Trophoblast cell (in vitro differentiated cells and primary cell): ENCODE results near the gene TSPEAR.

Experiments
- DNase-seq, 2 donors: peaks; one replicate each; pipeline ENCODE4 v3.0.0-alpha.2; 2016
- H2AFZ ChIP-seq: 2 replicates; pipeline ENCODE4 v1.6.1; 2013; ENCODE audit warnings: low read length, moderate library complexity, mild to moderate bottlenecking; ENCODE audit not compliant: insufficient read depth, poor library complexity
- H2AK5ac ChIP-seq: 2 replicates; pipeline ENCODE4 v1.6.1; 2013; ENCODE audit warnings: mild to moderate bottlenecking, low read length
- H2BK120ac ChIP-seq: 2 replicates; pipeline ENCODE4 v1.6.1; 2013; ENCODE audit warnings: low read length, mild to moderate bottlenecking, moderate library complexity; ENCODE audit not compliant: insufficient read depth, poor library complexity
- H2BK12ac ChIP-seq: 2 replicates; pipeline ENCODE4 v1.6.1; 2013; ENCODE audit warnings: mild to moderate bottlenecking, low read length, moderate library complexity
- H2BK5ac ChIP-seq: 2 replicates; pipeline ENCODE4 v1.6.1; 2013; ENCODE audit warnings: low read length, low read depth, moderate library complexity, mild to moderate bottlenecking; ENCODE audit not compliant: poor library complexity
- H3K14ac ChIP-seq: 2 replicates; pipeline ENCODE4 v1.6.1; 2013; ENCODE audit warnings: mild to moderate bottlenecking, low read length
- H3K18ac ChIP-seq: 2 replicates; pipeline ENCODE4 v1.6.1; 2013; ENCODE audit warnings: mild to moderate bottlenecking, low read length
- H3K23ac ChIP-seq: 2 replicates; pipeline ENCODE4 v1.6.1; 2013; ENCODE audit warnings: low read length
- H3K27ac ChIP-seq: 2 replicates; pipeline ENCODE4 v1.5.1; 2013; ENCODE audit warnings: low read depth, mild to moderate bottlenecking, inconsistent platforms, low read length, moderate library complexity
- H3K27me3 ChIP-seq: 2 replicates; pipeline ENCODE4 v1.6.1; 2013; ENCODE audit warnings: inconsistent platforms, mild to moderate bottlenecking, low read length, moderate library complexity; ENCODE audit not compliant: insufficient read depth
- H3K36me3 ChIP-seq, 2 experiments: 1 replicate in 1 of 2; 2 replicates in 1 of 2; pipeline ENCODE4 v1.6.1; 2013; ENCODE audit warnings: low read length in 2 of 2, mild to moderate bottlenecking in 2 of 2, moderate library complexity in 1 of 2; ENCODE audit not compliant: insufficient read depth in 2 of 2, control insufficient read depth in 1 of 2
- H3K4ac ChIP-seq: 2 replicates; pipeline ENCODE4 v1.6.1; 2013; ENCODE audit warnings: low read depth, mild to moderate bottlenecking, low read length, moderate library complexity
- H3K4me1 ChIP-seq, 2 experiments: 1 replicate in 1 of 2; 2 replicates in 1 of 2; pipeline ENCODE4 v1.6.1; 2013; ENCODE audit warnings: low read length in 2 of 2, mild to moderate bottlenecking in 2 of 2, moderate library complexity in 1 of 2; ENCODE audit not compliant: insufficient read depth in 2 of 2, control insufficient read depth in 1 of 2
- H3K4me2 ChIP-seq: 2 replicates; pipeline ENCODE4 v1.6.1; 2013; ENCODE audit warnings: inconsistent platforms, mild to moderate bottlenecking, low read length, moderate library complexity
- H3K4me3 ChIP-seq: 2 replicates; pipeline ENCODE4 v1.5.1; 2013; ENCODE audit warnings: mild to moderate bottlenecking, low read depth, low read length, inconsistent platforms
- H3K79me1 ChIP-seq: one replicate; pipeline ENCODE4 v1.6.1; 2013; ENCODE audit warnings: low read length
- H3K79me2 ChIP-seq: 2 replicates; pipeline ENCODE4 v1.6.1; 2013; ENCODE audit warnings: low read length, mild to moderate bottlenecking; ENCODE audit not compliant: control insufficient read depth, insufficient read depth, poor library complexity
- H3K9ac ChIP-seq: 2 replicates; pipeline ENCODE4 v1.6.1; 2013; ENCODE audit warnings: mild to moderate bottlenecking, low read length
- H3K9me3 ChIP-seq: 2 replicates; pipeline ENCODE4 v1.6.1; 2013; ENCODE audit warnings: low read depth, mild to moderate bottlenecking, control low read depth, inconsistent platforms, low read length; ENCODE audit not compliant: insufficient read depth
- H4K12ac ChIP-seq: 2 replicates; pipeline ENCODE4 v1.6.1; 2013; ENCODE audit warnings: low read depth, mild to moderate bottlenecking, low read length, moderate library complexity
- H4K8ac ChIP-seq: 2 replicates; pipeline ENCODE4 v1.6.1; 2013; ENCODE audit warnings: low read depth, mild to moderate bottlenecking, low read length, moderate library complexity
- H4K91ac ChIP-seq: one replicate; pipeline ENCODE4 v1.6.1; 2013; ENCODE audit warnings: low read depth, mild to moderate bottlenecking, low read length, moderate library complexity
- WGBS: extraction: QIAGEN DNeasy Blood & Tissue Kit; methylation state at CpG from one replicate; pipeline ENCODE4 v1.1.7; 2013; ENCODE audit warnings: missing lambda C conversion rate; ENCODE audit not compliant: insufficient read length, insufficient coverage; ENCODE audit errors: extremely low coverage; 5-methylcytosine and 5-hydroxymethylcytosine counted together

TSPEAR gene

DNA sequence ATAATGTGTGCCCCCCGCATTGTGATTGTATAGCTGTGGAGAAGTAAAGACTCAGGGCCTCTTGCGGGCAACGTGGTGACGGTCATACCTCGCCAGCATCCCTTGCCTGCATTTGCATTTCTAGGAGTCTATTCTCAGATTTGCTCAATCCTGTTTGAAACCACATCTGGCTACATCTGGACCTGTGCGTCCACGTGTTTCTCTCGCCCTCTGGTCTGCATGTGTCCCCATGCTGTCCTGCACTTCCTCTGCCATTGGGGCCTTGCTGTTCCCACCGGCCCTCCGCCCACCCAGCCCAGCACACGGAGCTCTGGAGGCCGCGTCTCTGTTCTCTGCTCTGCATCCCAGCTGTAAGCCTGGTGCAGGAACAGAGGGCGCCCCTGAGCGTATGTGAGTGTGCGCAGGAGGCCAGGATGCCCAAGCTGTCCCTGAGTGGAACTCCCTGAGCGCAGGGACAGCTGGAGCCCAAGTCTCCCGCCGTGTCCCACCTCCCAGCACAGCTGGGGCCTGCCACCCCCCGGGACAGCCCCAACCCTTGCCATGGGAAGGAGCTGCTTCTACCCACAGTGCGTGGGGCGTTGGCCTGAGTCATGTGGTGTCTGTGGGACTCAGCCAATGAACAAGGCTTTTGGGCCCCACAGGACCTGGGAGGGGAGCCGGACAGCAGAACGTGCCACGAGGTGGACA is 161.7 kb downstream of the TSPEAR start:
- no peak overlapping the region for H3K4ac ChIP-seq
- no peak overlapping the region for H3K9ac ChIP-seq
- H3K23ac ChIP-seq, result no peak overlapping the region
- no peak overlapping the region for H3K4me2 ChIP-seq
- H3K18ac ChIP-seq, result no peak overlapping the region
- no peak for DNase-seq
- no peak overlapping the region for H2BK5ac ChIP-seq
- no peak overlapping the region for H3K14ac ChIP-seq
- peak overlapping the region; percentile 10 for H2BK12ac ChIP-seq
- no peaks in the 10 kb centered on the region for H3K27me3 ChIP-seq
- H2BK120ac ChIP-seq, result no peak overlapping the region
- H3K36me3 ChIP-seq, result peaks cover 0 to 2% of the 10 kb centered on the region in 2 experiments
- H2AFZ ChIP-seq, result no peak overlapping the region
- H3K9me3 ChIP-seq, result peaks cover 8% of the 10 kb centered on the region
- no peak overlapping the region for H3K4me3 ChIP-seq
- H3K79me1 ChIP-seq, result peaks cover 11% of the 10 kb centered on the region
- peaks cover 0 to 10% of the 10 kb centered on the region in 2 experiments for H3K4me1 ChIP-seq
- H4K91ac ChIP-seq, result peak overlapping the region; percentile 44
- no peak overlapping the region for H2AK5ac ChIP-seq
- H4K8ac ChIP-seq, result no peak overlapping the region
- no CpG with 5 or more reads among the region's 25 CpGs for WGBS
- H4K12ac ChIP-seq, result no peak overlapping the region
- no peaks in the 10 kb centered on the region for H3K79me2 ChIP-seq
- H3K27ac ChIP-seq, result no peak overlapping the region

DNA sequence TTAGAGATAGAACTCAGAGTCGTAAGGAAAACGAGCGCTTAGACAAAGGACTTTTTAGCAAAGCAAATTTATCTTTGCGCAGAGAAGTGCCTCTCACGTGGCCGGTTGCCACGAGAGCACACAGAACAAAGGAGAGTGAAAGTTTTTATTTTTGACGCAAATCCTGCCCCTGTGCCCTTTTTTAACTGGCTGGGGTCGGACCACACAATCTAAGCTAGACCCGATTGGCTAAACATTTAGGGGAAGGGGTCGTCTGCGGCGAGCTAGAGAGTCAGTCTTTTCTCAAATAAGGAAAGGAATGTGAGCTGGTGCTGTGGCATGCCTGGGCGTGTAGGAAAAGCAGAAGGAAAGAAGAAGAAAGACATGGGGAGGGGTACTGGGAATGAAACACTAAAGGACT is 162.4 kb downstream of the TSPEAR start:
- peaks cover 10% of the 10 kb centered on the region for H3K9me3 ChIP-seq
- no peak overlapping the region for H3K27ac ChIP-seq
- H2AK5ac ChIP-seq, result no peak overlapping the region
- H4K91ac ChIP-seq, result peak overlapping the region; percentile 50
- WGBS, result no CpG with 5 or more reads among the region's 14 CpGs
- H4K12ac ChIP-seq, result no peak overlapping the region
- peaks cover 0 to 2% of the 10 kb centered on the region in 2 experiments for H3K36me3 ChIP-seq
- no peak overlapping the region for H2AFZ ChIP-seq
- H3K4me1 ChIP-seq, result peaks cover 0 to 10% of the 10 kb centered on the region in 2 experiments
- H3K4ac ChIP-seq, result no peak overlapping the region
- H3K23ac ChIP-seq, result no peak overlapping the region
- H3K18ac ChIP-seq, result no peak overlapping the region
- no peaks in the 10 kb centered on the region for H3K79me2 ChIP-seq
- H3K79me1 ChIP-seq, result peaks cover 11% of the 10 kb centered on the region
- H3K27me3 ChIP-seq, result no peaks in the 10 kb centered on the region
- H3K14ac ChIP-seq, result no peak overlapping the region
- no peak overlapping the region for H2BK5ac ChIP-seq
- no peak overlapping the region for H3K9ac ChIP-seq
- no peak overlapping the region for H3K4me2 ChIP-seq
- no peak overlapping the region for H3K4me3 ChIP-seq
- no peak for DNase-seq
- H2BK12ac ChIP-seq, result no peak overlapping the region
- H4K8ac ChIP-seq, result peak overlapping the region; percentile 17
- H2BK120ac ChIP-seq, result no peak overlapping the region

DNA sequence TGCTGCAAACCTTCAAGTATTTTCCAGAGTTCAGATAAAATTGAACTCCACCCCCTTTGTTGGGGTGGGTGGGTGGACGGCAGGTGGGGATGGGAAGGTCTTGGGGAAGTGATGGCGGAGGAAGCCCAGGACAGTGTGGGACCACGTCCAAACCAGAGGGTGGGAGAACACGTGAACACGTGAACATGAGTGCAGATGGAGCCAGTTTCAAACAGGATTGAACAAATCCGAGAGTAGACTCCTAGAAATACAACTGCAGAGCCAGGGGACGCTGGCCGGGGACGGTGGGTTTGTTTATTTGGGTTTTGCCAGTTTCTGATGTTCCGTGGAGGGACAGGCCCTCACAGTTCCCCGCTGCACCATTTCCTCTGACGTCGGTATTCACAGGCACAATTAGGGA is 163.0 kb downstream of the TSPEAR start:
- Histone ChIP-seq H3K4me3 (no peak overlapping the region), H4K12ac (no peak overlapping the region), H3K9ac (no peak overlapping the region), H3K79me1 (peaks cover 11% of the 10 kb centered on the region), H2BK5ac (no peak overlapping the region), H3K18ac (no peak overlapping the region), H3K23ac (no peak overlapping the region), H4K8ac (peak overlapping the region; percentile 20), H3K79me2 (no peaks in the 10 kb centered on the region), H3K4ac (no peak overlapping the region), H3K36me3 (peaks cover 0 to 2% of the 10 kb centered on the region in 2 experiments), H3K9me3 (peaks cover 10% of the 10 kb centered on the region), H3K27ac (no peak overlapping the region), H2AK5ac (no peak overlapping the region), H2BK120ac (peak overlapping the region; percentile 52), H3K4me2 (no peak overlapping the region), H3K14ac (peak overlapping the region; percentile 55), H3K27me3 (no peaks in the 10 kb centered on the region), H4K91ac (peak overlapping the region; percentile 50), H2AFZ (no peak overlapping the region), H2BK12ac (peak overlapping the region; percentile 74), H3K4me1 (peaks cover 0 to 10% of the 10 kb centered on the region in 2 experiments)
- no peak for DNase-seq
- WGBS, result no CpG with 5 or more reads among the region's 13 CpGs

DNA sequence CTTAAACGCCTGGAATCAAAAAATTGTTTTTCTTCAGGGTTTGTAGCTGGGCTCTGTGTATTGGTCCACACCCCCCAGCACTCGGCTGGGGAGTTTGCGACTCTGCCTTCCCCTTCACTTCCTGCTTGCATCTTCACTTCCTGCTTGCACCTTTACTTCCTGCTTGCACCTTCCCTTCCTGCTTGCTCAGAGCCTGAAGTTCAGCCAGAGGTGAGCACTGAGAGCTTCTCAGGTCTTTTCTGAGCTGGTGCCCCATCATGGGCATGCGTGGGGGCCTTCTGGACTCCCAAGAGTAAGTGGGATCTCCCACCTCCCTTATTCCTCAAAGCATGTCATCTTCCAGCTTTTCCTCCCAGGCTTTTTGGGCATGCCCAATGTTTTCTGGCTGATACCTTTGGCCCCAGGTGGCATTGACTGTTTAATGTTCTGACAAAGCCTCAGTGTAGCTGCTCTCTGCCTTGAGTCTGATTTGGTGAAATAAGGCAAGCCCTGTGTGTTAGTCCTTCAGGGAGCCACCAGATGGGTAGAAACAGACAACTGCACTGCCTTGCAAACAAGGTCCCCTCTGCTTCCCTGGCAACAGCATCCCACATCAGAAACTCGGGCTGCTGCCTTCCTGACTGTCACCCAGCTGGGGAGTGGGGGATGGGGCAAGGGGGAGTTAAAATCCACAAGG is 163.6 kb downstream of the TSPEAR start:
- H3K4ac ChIP-seq, result no peak overlapping the region
- H4K91ac ChIP-seq, result peak overlapping the region; percentile 28
- H2BK5ac ChIP-seq, result no peak overlapping the region
- no CpG with 5 or more reads among the region's 5 CpGs for WGBS
- H3K4me1 ChIP-seq, result peaks cover 0 to 10% of the 10 kb centered on the region in 2 experiments
- H3K18ac ChIP-seq, result no peak overlapping the region
- no peaks in the 10 kb centered on the region for H3K79me2 ChIP-seq
- H4K8ac ChIP-seq, result peak overlapping the region; percentile 30
- H3K9ac ChIP-seq, result no peak overlapping the region
- no peak overlapping the region for H4K12ac ChIP-seq
- H3K23ac ChIP-seq, result no peak overlapping the region
- H2AK5ac ChIP-seq, result peak overlapping the region; percentile 80
- no peak for DNase-seq
- H3K4me2 ChIP-seq, result no peak overlapping the region
- H3K27me3 ChIP-seq, result no peaks in the 10 kb centered on the region
- H3K4me3 ChIP-seq, result no peak overlapping the region
- no peak overlapping the region for H2BK120ac ChIP-seq
- H3K36me3 ChIP-seq, result peaks cover 0 to 2% of the 10 kb centered on the region in 2 experiments
- peak overlapping the region; percentile 53 for H2BK12ac ChIP-seq
- peaks cover 11% of the 10 kb centered on the region for H3K79me1 ChIP-seq
- H3K27ac ChIP-seq, result no peak overlapping the region
- H3K9me3 ChIP-seq, result peaks cover 10% of the 10 kb centered on the region
- H2AFZ ChIP-seq, result no peak overlapping the region
- H3K14ac ChIP-seq, result no peak overlapping the region
